SK-N-SH (cell line): ENCODE measurements around the gene HOXD11.

Experiments
- EP300 ChIP-seq, 2 experiments: IDR thresholded peaks; 2 replicates each; pipeline versions ENCODE4 v1.4.0 to v1.6.1; 2012; ENCODE audit warnings: borderline replicate concordance in 1 of 2, low read depth in 1 of 2, low read length in 1 of 2
- EZH2phosphoT487 ChIP-seq: fragments of 200-600 bp; sonication (generic); IDR thresholded peaks from 2 replicates; pipeline ENCODE4 v1.6.1; 2017; ENCODE audit warnings: low read depth, mixed run types, mild to moderate bottlenecking, antibody characterized with exemption, moderate library complexity, borderline replicate concordance
- FOSL2 ChIP-seq: IDR thresholded peaks from 2 replicates; pipeline ENCODE4 v1.4.0; 2012; ENCODE audit warnings: low read depth, mild to moderate bottlenecking, moderate library complexity, borderline replicate concordance
- GABPA ChIP-seq: IDR thresholded peaks from 2 replicates; pipeline ENCODE4 v1.4.0; 2012; ENCODE audit warnings: low read depth, mild to moderate bottlenecking
- TAF1 ChIP-seq: IDR thresholded peaks from 2 replicates; pipeline ENCODE4 v1.6.1; 2012; ENCODE audit warnings: low read depth, mild to moderate bottlenecking, low read length, moderate library complexity, borderline replicate concordance
- USF2 ChIP-seq: fragments of 150-350 bp; IDR thresholded peaks from 2 replicates; pipeline ENCODE4 v1.6.1; 2017; ENCODE audit warnings: antibody characterized with exemption, low read length, low read depth, borderline replicate concordance
- TF ChIP-seq, protein P1 (sequence below): fragments of 200-600 bp; sonication (generic); IDR thresholded peaks from 2 replicates; pipeline ENCODE4 v1.6.1; 2017; ENCODE audit warnings: antibody characterized with exemption, mild to moderate bottlenecking, moderate library complexity

- TF ChIP-seq GABPA (no peak), TAF1 (no peak), EP300 (IDR thresholded peaks at IDR 0.05; ENCODE audit: borderline replicate concordance in 1 of 2, low read depth in 1 of 2, low read length in 1 of 2) (no peak), EZH2phosphoT487 (no peak), USF2 (no peak), FOSL2 (no peak)
- TF ChIP-seq, protein P1, sequence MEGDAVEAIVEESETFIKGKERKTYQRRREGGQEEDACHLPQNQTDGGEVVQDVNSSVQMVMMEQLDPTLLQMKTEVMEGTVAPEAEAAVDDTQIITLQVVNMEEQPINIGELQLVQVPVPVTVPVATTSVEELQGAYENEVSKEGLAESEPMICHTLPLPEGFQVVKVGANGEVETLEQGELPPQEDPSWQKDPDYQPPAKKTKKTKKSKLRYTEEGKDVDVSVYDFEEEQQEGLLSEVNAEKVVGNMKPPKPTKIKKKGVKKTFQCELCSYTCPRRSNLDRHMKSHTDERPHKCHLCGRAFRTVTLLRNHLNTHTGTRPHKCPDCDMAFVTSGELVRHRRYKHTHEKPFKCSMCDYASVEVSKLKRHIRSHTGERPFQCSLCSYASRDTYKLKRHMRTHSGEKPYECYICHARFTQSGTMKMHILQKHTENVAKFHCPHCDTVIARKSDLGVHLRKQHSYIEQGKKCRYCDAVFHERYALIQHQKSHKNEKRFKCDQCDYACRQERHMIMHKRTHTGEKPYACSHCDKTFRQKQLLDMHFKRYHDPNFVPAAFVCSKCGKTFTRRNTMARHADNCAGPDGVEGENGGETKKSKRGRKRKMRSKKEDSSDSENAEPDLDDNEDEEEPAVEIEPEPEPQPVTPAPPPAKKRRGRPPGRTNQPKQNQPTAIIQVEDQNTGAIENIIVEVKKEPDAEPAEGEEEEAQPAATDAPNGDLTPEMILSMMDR = no peak
Observed at GRCh38 chr2:176088937-176089842, 17.9 kb upstream of the HOXD11 start.
